ENCODE data around the gene ELFN2. TPM values are rescaled to one million over a fixed set of nuclear protein-coding genes. Genes with fewer than 3 reads are reported as not detected.

The ELFN2 gene
- total RNA-seq, 2 experiments from 2014 or later, result 0.63 to 1.8 TPM

DNA sequence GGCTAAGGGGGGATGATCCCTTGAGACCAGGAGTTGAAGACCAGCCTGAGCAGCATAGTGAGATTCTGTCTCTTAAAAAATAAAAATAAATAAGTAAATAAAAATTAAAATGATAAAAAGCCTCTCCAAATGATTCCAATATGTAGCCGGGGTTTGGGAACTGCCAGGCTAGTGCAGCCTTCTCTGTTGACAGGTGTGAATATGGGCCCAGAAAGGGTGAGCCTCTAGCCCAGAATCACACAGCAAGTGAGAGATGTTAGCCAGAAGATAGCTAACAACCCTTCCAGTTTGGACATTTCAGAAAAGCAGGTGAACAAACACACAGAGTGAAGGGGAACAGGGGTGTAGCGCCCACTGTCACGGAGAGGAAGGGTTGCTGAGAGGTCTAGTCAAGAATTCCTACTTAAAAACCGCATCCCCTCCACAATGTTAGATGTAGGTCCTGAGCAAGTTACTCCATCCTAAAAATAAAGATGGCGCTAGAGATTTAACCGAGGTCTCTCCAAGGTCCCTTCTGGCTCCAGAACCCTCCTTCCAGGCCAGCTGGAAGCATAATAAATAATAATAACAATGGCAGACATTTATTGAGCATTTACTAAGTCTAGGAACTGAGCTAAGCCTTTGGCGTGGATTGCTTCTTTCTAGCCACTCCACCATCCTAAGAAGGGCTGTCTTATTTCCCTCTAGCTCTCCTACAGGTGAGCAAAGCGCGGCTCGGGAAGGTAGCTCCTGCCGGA, 93.4 kb downstream of the ELFN2 start:
- intact Hi-C loops (cut with micrococcal nuclease; ENCODE audit: unreplicated experiment), result no loop called here
- no peak overlapping the region for H3K4me2 ChIP-seq (ENCODE audit: low read length)
- no peak overlapping the region for H3K4me3 ChIP-seq (ENCODE audit: low read depth, low read length, poor library complexity, severe bottlenecking)
- peaks cover 22% of the 10 kb centered on the region for H3K4me1 ChIP-seq (ENCODE audit: insufficient read depth, low read length, poor library complexity, severe bottlenecking)
- ChIA-PET POLR2A (interaction anchor here (0.5 kb wide), 1 partner anchor 12 kb away, joined by 3 read pairs; no protein-coding TSS in a partner anchor), CTCF (ENCODE audit: unreplicated experiment) (no interaction called here)
- no peaks in the 10 kb centered on the region for H3K79me2 ChIP-seq (ENCODE audit: insufficient read depth, low read depth, low read length)
- no TSS peak for BruUV-seq (replicated peaks)
- H3K9me3 ChIP-seq (ENCODE audit: low read length), result no peaks in the 10 kb centered on the region
- H3K27ac ChIP-seq (ENCODE audit: low read depth, low read length, poor library complexity, severe bottlenecking), result no peak overlapping the region
- TF ChIP-seq, protein P1, sequence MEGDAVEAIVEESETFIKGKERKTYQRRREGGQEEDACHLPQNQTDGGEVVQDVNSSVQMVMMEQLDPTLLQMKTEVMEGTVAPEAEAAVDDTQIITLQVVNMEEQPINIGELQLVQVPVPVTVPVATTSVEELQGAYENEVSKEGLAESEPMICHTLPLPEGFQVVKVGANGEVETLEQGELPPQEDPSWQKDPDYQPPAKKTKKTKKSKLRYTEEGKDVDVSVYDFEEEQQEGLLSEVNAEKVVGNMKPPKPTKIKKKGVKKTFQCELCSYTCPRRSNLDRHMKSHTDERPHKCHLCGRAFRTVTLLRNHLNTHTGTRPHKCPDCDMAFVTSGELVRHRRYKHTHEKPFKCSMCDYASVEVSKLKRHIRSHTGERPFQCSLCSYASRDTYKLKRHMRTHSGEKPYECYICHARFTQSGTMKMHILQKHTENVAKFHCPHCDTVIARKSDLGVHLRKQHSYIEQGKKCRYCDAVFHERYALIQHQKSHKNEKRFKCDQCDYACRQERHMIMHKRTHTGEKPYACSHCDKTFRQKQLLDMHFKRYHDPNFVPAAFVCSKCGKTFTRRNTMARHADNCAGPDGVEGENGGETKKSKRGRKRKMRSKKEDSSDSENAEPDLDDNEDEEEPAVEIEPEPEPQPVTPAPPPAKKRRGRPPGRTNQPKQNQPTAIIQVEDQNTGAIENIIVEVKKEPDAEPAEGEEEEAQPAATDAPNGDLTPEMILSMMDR (conservative IDR thresholded peaks at IDR 0.05; ENCODE audit: low read length), result no peak
- no peak for TF ChIP-seq EZH2phosphoT487 (IDR thresholded peaks at IDR 0.05; ENCODE audit: borderline replicate concordance, low read depth, low read length)
- H3K36me3 ChIP-seq (ENCODE audit: insufficient read depth, low read length), result no peaks in the 10 kb centered on the region
- H2AFZ ChIP-seq (ENCODE audit: low read length), result no peak overlapping the region
- H4K20me1 ChIP-seq (ENCODE audit: insufficient read depth, low read length), result no peaks in the 10 kb centered on the region
- no peak for DNase-seq (ENCODE audit: low spot score)
- no peaks in the 10 kb centered on the region for H3K9me2 ChIP-seq (ENCODE audit: insufficient read depth, low read length)

DNA sequence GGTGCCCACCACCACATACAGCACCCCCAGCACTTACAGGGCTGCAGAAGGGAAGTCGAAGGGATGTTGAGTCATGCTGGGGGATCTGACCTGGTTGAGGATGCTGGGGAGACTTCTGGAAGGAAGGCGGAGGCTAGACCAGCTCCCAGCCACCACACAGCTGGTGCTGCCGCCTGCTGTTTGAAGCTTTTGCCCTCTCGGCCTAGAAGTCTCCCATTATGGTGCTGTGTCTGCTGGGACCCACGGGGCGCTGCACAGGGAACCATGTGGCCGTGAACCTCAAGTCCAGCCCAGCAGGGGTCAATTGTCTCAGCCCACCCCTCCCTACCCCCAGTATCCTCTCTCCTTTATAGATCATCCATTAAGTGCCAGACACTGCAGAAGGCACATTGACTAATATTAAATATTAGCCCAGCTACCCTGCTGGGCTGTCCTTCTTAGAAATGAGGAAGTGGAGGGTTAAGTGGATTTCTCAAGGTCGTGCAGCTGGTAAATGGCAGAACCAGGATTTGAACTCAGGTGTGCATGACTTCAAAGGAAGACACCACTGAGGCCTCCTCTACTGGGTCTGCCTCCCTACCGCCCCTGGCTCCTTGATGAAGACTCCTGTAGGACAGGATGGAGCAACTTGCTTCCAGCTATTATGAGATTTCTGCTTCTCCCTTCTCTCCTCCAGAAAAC, 95.3 kb downstream of the ELFN2 start:
- no peaks in the 10 kb centered on the region for H3K79me2 ChIP-seq (ENCODE audit: insufficient read depth, low read depth, low read length)
- no peaks in the 10 kb centered on the region for H3K9me2 ChIP-seq (ENCODE audit: insufficient read depth, low read length)
- no peaks in the 10 kb centered on the region for H3K36me3 ChIP-seq (ENCODE audit: insufficient read depth, low read length)
- no peaks in the 10 kb centered on the region for H4K20me1 ChIP-seq (ENCODE audit: insufficient read depth, low read length)
- no peaks in the 10 kb centered on the region for H3K9me3 ChIP-seq (ENCODE audit: low read length)
- CTCF ChIA-PET (ENCODE audit: unreplicated experiment), result no interaction called here
- no peak overlapping the region for H2AFZ ChIP-seq (ENCODE audit: low read length)
- POLR2A ChIA-PET, result no interaction called here
- H3K4me1 ChIP-seq (ENCODE audit: insufficient read depth, low read length, poor library complexity, severe bottlenecking), result peaks cover 22% of the 10 kb centered on the region
- DNase-seq (ENCODE audit: low spot score), result peak; percentile 56
- BruUV-seq (replicated peaks), result no TSS peak
- H3K27ac ChIP-seq (ENCODE audit: low read depth, low read length, poor library complexity, severe bottlenecking), result no peak overlapping the region
- TF ChIP-seq, protein P1 (conservative IDR thresholded peaks at IDR 0.05; ENCODE audit: low read length), result peak; percentile 65
- TF ChIP-seq EZH2phosphoT487 (IDR thresholded peaks at IDR 0.05; ENCODE audit: borderline replicate concordance, low read depth, low read length), result no peak
- intact Hi-C loops (cut with micrococcal nuclease; ENCODE audit: unreplicated experiment), result no loop called here
- H3K4me3 ChIP-seq (ENCODE audit: low read depth, low read length, poor library complexity, severe bottlenecking), result no peak overlapping the region
- H3K4me2 ChIP-seq (ENCODE audit: low read length), result peak overlapping the region; percentile 0; the same call in 1 of the 2 replicates

DNA sequence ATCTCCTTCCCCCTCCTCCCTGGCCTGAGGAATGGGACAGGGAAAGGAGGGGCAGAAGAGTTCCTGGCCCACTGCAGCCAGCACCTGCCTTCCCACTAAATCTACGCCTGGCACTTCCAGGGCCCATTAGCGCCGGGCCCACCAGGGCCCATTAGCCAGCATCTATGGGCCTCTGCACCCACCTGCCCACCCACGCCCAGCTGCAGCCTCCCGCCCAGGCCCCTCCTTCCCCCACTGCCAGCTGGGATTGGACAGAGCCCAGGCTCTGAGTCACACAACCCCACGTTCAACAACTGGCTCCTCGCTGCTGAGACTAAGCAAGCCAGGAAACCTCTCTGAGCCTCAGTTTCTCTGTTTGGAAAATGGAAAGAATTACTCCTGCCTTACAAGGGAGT, 96.2 kb downstream of the ELFN2 start:
- ChIA-PET CTCF (ENCODE audit: unreplicated experiment) (no interaction called here), POLR2A (no interaction called here)

More for the DNA sequence above, 96.2 kb downstream of the ELFN2 start:
- no peak overlapping the region for H2AFZ ChIP-seq (ENCODE audit: low read length)
- peaks cover 22% of the 10 kb centered on the region for H3K4me1 ChIP-seq (ENCODE audit: insufficient read depth, low read length, poor library complexity, severe bottlenecking)
- no peaks in the 10 kb centered on the region for H3K9me3 ChIP-seq (ENCODE audit: low read length)
- intact Hi-C loops (cut with micrococcal nuclease; ENCODE audit: unreplicated experiment), result no loop called here
- no peaks in the 10 kb centered on the region for H3K79me2 ChIP-seq (ENCODE audit: insufficient read depth, low read depth, low read length)
- no TSS peak for BruUV-seq (replicated peaks)
- DNase-seq (ENCODE audit: low spot score), result no peak
- H3K4me3 ChIP-seq (ENCODE audit: low read depth, low read length, poor library complexity, severe bottlenecking), result no peak overlapping the region
- H3K4me2 ChIP-seq (ENCODE audit: low read length), result no peak overlapping the region
- H3K9me2 ChIP-seq (ENCODE audit: insufficient read depth, low read length), result no peaks in the 10 kb centered on the region
- H4K20me1 ChIP-seq (ENCODE audit: insufficient read depth, low read length), result no peaks in the 10 kb centered on the region
- TF ChIP-seq, protein P1 (conservative IDR thresholded peaks at IDR 0.05; ENCODE audit: low read length), result no peak
- no peak for TF ChIP-seq EZH2phosphoT487 (IDR thresholded peaks at IDR 0.05; ENCODE audit: borderline replicate concordance, low read depth, low read length)
- no peaks in the 10 kb centered on the region for H3K36me3 ChIP-seq (ENCODE audit: insufficient read depth, low read length)
- no peak overlapping the region for H3K27ac ChIP-seq (ENCODE audit: low read depth, low read length, poor library complexity, severe bottlenecking)

Data from OCI-LY7 (cell line).